Testis (tissue), 3 donors: ENCODE data around the gene MYO7B. TPM values are rescaled to one million over a fixed set of nuclear protein-coding genes. Genes with fewer than 3 reads are reported as not detected.

Experiments used
- DNase-seq: peaks from one replicate; pipeline ENCODE4 v3.0.0-alpha.2; 2019
- H3K27ac ChIP-seq, 2 donors: fragments of 200-600 bp; sonication (generic); one replicate each; pipeline ENCODE4 v1.5.1; 2019
- H3K27me3 ChIP-seq: fragments of 200-600 bp; sonication (generic); one replicate; pipeline ENCODE4 v1.5.1; 2019
- H3K36me3 ChIP-seq: fragments of 200-600 bp; sonication (generic); one replicate; pipeline ENCODE4 v1.5.1; 2017; ENCODE audit warnings: low read depth; ENCODE audit errors: missing control alignments
- H3K4me1 ChIP-seq: fragments of 200-600 bp; sonication (generic); one replicate; pipeline ENCODE4 v1.5.1; 2019
- H3K4me3 ChIP-seq, 2 donors: fragments of 200-600 bp; sonication (generic); one replicate each; pipeline ENCODE4 v1.5.1; 2017 to 2019
- H3K9me3 ChIP-seq: fragments of 200-600 bp; sonication (generic); one replicate; pipeline ENCODE4 v1.5.1; 2017
- CTCF ChIP-seq, 3 experiments: fragments of 450-650 bp in 2 of 3; fragments of 200-600 bp in 1 of 3; sonication (generic) in 1 of 3; IDR thresholded peaks; one replicate each; pipeline ENCODE4 v1.5.1; 2016 to 2019; ENCODE audit warnings: antibody characterized with exemption in 3 of 3, mild to moderate bottlenecking in 2 of 3, moderate library complexity in 1 of 3
- POLR2A ChIP-seq: fragments of 450-650 bp; IDR thresholded peaks from one replicate; pipeline ENCODE4 v1.6.1; 2017; ENCODE audit warnings: antibody characterized with exemption, mild to moderate bottlenecking, moderate library complexity
- WGBS, 2 donors: methylation state at CpG; one replicate each; pipeline ENCODE4 v1.1.5; 2018; 5-methylcytosine and 5-hydroxymethylcytosine counted together
- intact Hi-C: fragments of 100-400 bp; cut with DNase I; formaldehyde crosslinking; loops from one replicate; pipeline ENCODE4 v1.15.1; 2023; ENCODE audit warnings: low total_unique reads
- polyA plus RNA-seq: library from polyadenylated mRNA; stranded (reverse); fragments of 350-450 nt; fragmentation: Illumina TruSeq; extraction: RNeasy Lipid Tissue Mini Kit (QIAGEN cat#74804); gene quantifications from one replicate; pipeline ENCODE4 v1.2.3, GENCODE V29; 2014; ENCODE audit warnings: low read depth, low replicate concordance; ENCODE audit not compliant: insufficient read depth
- total RNA-seq, 2 donors: library from RNA; depleted of rRNA; stranded (reverse); fragments of >200 nt; gene quantifications; one replicate each; pipeline ENCODE4 v1.2.3, GENCODE V29; 2016

Gene MYO7B
- total and polyA plus RNA-seq, 3 donors from 2014 or later: 3.6 to 5.6 (median 4.2) TPM

- H3K36me3 ChIP-seq: no peaks in the 10 kb centered on the region
- WGBS, 2 donors: 82 to 86% methylated on average over 15 to 16 of the region's 16 CpGs
- no peak overlapping the region for H3K4me3 ChIP-seq
- no peaks in the 10 kb centered on the region for H3K9me3 ChIP-seq
- no peaks in the 10 kb centered on the region for H3K27me3 ChIP-seq
- H3K4me1 ChIP-seq: peaks cover 16% of the 10 kb centered on the region
- TF ChIP-seq POLR2A: no peak
- no peak for TF ChIP-seq CTCF (IDR thresholded peaks at IDR 0.05)
- intact Hi-C loops: no loop called here
- H3K27ac ChIP-seq: no peak overlapping the region
- DNase-seq: no peak
Observed at GRCh38 chr2:127647242-127648190, 112.0 kb downstream of the MYO7B start.

- H3K27ac ChIP-seq: no peak overlapping the region
- intact Hi-C loops: no loop called here
- H3K9me3 ChIP-seq: no peaks in the 10 kb centered on the region
- peaks cover 20% of the 10 kb centered on the region for H3K4me1 ChIP-seq
- no peak overlapping the region for H3K4me3 ChIP-seq
- no peaks in the 10 kb centered on the region for H3K36me3 ChIP-seq
- DNase-seq: no peak
- no peaks in the 10 kb centered on the region for H3K27me3 ChIP-seq
- TF ChIP-seq CTCF (IDR thresholded peaks at IDR 0.05) (no peak), POLR2A (no peak)
- WGBS, 2 donors: 94 to 100% methylated on average over 5 to 6 of the region's 6 CpGs
Observed at GRCh38 chr2:127648321-127648720, 112.8 kb downstream of the MYO7B start.

- TF ChIP-seq CTCF (IDR thresholded peaks at IDR 0.05) (no peak), POLR2A (no peak)
- H3K9me3 ChIP-seq: no peaks in the 10 kb centered on the region
- H3K36me3 ChIP-seq: no peaks in the 10 kb centered on the region
- H3K4me1 ChIP-seq: peaks cover 20% of the 10 kb centered on the region
- H3K4me3 ChIP-seq: no peak overlapping the region
- intact Hi-C loops: no loop called here
- H3K27ac ChIP-seq: no peak overlapping the region
- DNase-seq: no peak
- 87 to 88% methylated on average over 9 to 12 of the region's 12 CpGs for WGBS, 2 donors
- no peaks in the 10 kb centered on the region for H3K27me3 ChIP-seq
Observed at GRCh38 chr2:127649100-127649611, 113.7 kb downstream of the MYO7B start.

GRCh38 chr2:127649684-127650040 is 114.2 kb downstream of the MYO7B start:
- peaks cover 20% of the 10 kb centered on the region for H3K4me1 ChIP-seq

More at GRCh38 chr2:127649684-127650040, 114.2 kb downstream of the MYO7B start:
- Histone ChIP-seq H3K4me3 (no peak overlapping the region), H3K27me3 (no peaks in the 10 kb centered on the region), H3K27ac (peak overlapping the region in 1 of 2 donors; percentile 71), H3K36me3 (no peaks in the 10 kb centered on the region), H3K9me3 (no peaks in the 10 kb centered on the region)
- WGBS, 2 donors: 37 to 48% methylated on average over 7 of the region's 7 CpGs
- TF ChIP-seq POLR2A: no peak
- peak; percentile 75 to 86 (median 76) for TF ChIP-seq CTCF (IDR thresholded peaks at IDR 0.05)
- intact Hi-C loops: no loop called here
- DNase-seq: peak; percentile 86
